ENCODE results near the gene ASB8. TPM values are rescaled to one million over a fixed set of nuclear protein-coding genes. Genes with fewer than 3 reads are reported as not detected.
"Not testable (repeated sequence)": the region's sequence is repeated elsewhere in the genome, so short reads cannot be mapped to it uniquely, and the experiment has no call there.

ASB8 gene
- total RNA-seq, 1 donor from 2014 or later = 11.1 TPM

- DNase-seq (ENCODE audit: low spot score) = peak; percentile 95
Measured at GRCh38 chr12:48183091-48183875, 26.0 kb upstream of the ASB8 start, which contains the start of gene CCDC184. Gene CCDC184 (plus strand): TSS chr12:48183644. CDS start chr12:48184123, 479 bp downstream.

GRCh38 chr12:48182631-48183030 is 25.3 kb upstream of the ASB8 start:
- no peak for DNase-seq (ENCODE audit: low spot score)

- no peak for DNase-seq (ENCODE audit: low spot score)
Measured at GRCh38 chr12:48180857-48181495, 23.7 kb upstream of the ASB8 start.

DNA sequence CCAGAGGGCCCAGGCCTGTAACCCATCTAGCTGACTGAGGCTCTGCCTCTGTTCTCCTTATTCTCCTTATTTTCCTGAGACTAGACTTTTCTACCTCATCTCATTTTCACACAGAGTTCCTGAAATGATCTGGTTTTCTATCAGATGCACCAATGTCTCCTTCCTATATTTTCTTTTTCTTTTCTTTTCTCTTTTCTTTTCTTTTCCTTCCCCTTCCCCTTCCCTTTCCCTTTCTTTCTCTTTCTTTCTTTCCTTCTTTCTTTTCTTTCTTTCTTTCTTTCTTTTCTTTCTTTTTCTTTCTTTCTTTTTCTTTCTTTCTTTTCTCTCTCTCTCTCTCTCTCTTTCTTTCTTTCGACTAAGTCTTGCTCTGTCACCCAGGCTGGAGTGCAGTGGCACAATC is 23.1 kb upstream of the ASB8 start:
- no peak for DNase-seq (ENCODE audit: low spot score)

- DNase-seq (ENCODE audit: low spot score) = no peak
Measured at GRCh38 chr12:48179466-48179865, 22.2 kb upstream of the ASB8 start.

GRCh38 chr12:48177982-48178381 is 20.7 kb upstream of the ASB8 start:
- no peak for DNase-seq (ENCODE audit: low spot score)

DNA sequence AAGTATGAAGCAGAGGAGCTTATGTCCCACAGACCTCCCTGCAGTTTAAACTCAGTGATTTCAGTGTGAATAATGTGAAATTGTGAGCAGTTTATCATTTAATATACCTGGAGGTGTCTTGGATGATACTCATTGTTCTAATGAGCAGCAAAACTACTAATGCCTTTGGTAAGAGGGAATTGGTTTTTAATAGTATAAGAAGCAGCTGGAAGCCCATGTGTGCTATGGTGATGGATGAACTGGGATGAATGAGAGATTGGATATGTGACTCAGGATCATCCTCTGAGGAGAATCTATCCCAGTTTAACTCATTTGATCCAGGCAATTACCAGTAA is 19.1 kb upstream of the ASB8 start:
- no peak for DNase-seq (ENCODE audit: low spot score)

- peak; percentile 67 for DNase-seq (ENCODE audit: low spot score)
Measured at GRCh38 chr12:48175613-48176416, 18.5 kb upstream of the ASB8 start.

DNA sequence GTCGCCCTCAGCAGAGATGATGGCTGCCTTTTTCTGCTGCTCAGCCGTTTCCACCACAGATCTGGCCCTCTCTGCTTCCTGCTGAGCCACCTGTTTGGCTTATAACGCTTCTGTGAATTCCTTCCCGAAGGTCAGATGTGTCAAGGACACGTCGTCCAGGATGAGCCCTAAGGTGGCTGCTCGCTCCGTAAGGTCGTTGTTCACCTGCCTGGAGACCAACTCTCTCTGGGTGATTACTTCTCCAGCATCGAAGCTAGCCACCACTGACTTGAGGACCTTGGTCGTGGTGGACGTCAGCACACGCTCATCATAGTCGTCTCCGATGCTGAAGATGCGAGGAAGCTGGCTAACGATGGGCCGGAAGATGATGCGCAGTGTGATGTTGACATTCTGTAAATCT is 11.7 kb upstream of the ASB8 start:
- no peak for DNase-seq (ENCODE audit: low spot score)

GRCh38 chr12:48165089-48165981 is 8.0 kb upstream of the ASB8 start:
- peak; percentile 57 for DNase-seq (ENCODE audit: low spot score)

DNA sequence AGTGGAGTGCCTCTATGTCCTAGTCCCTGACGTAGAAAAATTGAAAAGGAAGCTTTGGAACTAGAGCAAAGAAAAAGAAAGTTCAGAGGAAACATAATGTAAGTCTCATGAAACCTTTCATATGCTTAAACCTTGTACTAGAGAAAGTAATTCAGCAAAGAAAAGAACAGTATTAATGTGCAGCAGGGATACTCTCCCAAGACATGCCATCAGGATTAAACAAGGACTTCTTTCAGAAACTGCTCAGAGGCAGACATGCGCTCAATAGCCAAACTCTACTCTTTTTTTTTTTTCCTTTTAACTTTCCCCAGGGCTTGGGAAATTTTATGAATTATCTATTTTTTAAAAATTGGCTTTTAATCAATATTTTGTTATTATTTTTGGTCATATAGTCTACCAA is 7.1 kb upstream of the ASB8 start:
- DNase-seq (ENCODE audit: low spot score) = peak; percentile 28

DNA sequence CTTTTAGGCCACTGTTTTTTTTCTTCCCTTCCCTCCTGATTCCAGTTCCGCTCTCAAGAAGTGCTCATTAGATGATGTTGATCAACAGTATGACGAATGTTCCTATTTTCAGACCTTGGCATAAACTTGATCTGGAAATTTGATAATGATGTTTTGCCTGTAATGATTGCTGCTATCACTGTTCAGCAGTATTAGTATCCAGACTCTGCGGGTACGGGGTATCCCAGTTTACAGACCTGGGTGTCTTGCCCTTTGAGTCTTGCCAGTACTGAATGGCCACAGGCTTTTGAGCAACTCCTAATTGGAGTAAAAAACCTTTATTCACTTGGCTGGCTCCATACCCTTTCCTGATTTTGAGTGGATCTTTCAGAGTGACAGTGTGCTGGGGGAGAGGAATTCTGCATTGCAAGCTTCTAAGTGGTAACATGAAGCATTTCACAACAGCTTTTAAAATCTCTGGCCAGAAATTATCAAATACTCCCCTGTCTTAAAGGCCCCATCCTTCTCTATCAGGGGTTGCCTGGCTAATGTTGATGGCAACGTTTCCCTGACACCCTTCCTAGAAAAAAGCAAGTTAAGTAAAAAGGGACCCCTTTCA is 5.9 kb upstream of the ASB8 start:
- peak; percentile 33 for DNase-seq (ENCODE audit: low spot score)

GRCh38 chr12:48160807-48161206 is 3.5 kb upstream of the ASB8 start:
- DNase-seq (ENCODE audit: low spot score) = peak; percentile 38

DNA sequence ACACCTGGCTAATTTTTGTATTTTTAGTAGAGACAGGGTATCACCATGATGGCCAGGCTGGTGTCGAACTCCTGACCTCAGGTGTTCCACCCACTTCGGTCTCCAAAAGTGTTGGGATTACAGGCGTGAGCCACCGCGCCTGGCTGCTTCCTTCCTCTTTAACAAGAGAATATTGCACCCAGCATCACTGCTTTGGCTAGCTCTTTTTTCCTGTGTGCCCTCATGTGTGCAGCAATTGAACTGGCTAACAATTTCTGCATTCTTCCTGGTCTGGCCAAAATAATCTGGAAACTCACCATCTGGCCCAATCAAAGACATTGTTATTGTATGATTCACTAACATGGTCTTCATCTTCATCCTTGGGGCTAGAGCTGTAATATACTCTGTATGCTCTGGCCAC is 2.7 kb upstream of the ASB8 start:
- no peak for DNase-seq (ENCODE audit: low spot score)

DNA sequence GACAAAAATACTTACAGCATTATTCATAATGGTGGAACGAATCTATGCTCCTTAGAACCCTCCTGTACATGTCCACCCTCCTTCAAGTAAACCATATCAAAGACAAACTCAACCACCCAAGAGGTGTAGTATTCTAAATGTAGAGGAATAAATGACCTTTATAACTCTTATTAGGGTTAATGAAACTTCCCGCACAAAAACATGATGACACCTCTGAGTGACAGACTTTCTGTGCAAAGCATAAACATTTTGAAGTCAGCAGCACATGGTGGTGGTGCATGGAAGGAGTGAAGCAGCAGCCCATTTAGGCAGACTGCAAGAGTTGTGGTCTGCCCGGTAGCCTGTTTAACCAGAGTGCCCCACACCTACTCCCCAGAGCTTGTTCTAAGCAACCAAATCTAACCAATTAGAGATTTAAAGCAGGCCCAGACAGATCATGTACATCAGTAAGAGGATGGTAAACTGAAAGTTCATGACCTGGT is 615 bp upstream of the ASB8 start:
- DNase-seq (ENCODE audit: low spot score) = no peak

DNA sequence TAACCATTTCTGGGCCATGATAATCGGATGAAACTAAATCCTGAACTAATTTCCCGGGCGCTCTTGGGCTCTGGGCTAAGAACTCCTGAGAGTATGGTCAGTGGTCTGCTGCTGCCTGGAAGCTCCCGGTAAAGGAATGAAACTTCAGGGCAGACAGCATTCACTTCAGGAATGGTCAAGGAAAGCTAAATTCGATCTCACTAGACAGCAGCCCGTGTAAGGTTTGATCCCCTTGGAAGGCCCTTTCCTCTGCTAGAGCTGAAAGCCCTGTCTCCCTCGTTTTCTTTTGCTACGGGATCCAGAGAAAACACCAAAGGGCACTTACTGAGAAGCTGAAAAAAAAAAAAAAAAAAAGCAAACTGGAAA is 680 bp downstream of the ASB8 start:
- DNase-seq (ENCODE audit: low spot score) = peak; percentile 39

- not testable (repeated sequence) for DNase-seq (ENCODE audit: low spot score)
Measured at GRCh38 chr12:48155786-48156185, 1.5 kb downstream of the ASB8 start.

- no peak for DNase-seq (ENCODE audit: low spot score)
Measured at GRCh38 chr12:48151103-48151771, 6.1 kb downstream of the ASB8 start.

DNA sequence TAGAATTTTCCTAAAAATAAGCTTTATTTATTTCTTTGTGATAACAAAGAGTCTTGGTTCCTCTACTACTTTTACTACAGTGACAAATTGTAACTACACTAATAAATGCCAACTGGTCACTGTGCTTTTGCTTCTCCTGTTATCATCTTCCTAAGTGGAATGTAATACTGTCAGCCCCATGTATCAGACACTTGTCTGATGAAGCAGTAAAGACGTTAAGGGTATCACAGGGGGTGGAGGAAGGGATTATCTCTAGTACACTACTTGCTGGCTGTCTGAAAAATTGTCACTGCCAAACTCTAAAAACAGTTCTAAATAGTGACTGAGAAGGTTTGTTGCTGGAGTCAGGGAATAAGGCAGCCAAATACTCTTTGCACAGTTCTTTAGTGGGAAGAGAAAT is 11.3 kb downstream of the ASB8 start:
- DNase-seq (ENCODE audit: low spot score) = no peak

GRCh38 chr12:48143898-48144297 is 13.4 kb downstream of the ASB8 start:
- DNase-seq (ENCODE audit: low spot score) = no peak

Measured in umbilical cord (tissue), 2 donors.